HG03135 (cell line): ENCODE results near the gene IL13.
"Not testable (repeated sequence)": the region's sequence is repeated elsewhere in the genome, so short reads cannot be mapped to it uniquely, and the experiment has no call there.

Source experiments
- ATAC-seq: cut with Tn5 transposase; IDR thresholded peaks from one replicate; pipeline ENCODE4 v1.9.1; 2021; ENCODE audit warnings: mild to moderate bottlenecking, moderate library complexity; ENCODE audit not compliant: unreplicated experiment

The IL13 gene

DNA sequence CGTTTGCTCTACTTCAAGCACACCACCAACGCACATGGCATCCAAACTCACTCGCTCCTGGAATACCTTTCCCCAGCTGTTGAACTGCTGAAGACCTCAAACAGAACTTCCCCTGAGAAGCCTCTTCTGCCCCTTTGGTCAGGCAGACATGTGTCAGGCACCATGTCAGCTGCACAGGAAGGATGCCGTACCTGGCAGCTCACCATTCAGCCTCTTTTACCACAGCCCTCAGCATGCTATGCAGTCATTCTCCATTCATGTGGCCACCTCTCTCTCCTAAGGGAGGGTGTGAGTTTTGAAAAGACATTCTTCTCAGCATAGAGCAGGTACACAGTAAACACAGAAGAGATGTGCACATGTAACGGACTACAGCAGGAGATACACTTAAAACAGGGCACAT, 30.0 kb downstream of the IL13 start:
- ATAC-seq: no peak

DNA sequence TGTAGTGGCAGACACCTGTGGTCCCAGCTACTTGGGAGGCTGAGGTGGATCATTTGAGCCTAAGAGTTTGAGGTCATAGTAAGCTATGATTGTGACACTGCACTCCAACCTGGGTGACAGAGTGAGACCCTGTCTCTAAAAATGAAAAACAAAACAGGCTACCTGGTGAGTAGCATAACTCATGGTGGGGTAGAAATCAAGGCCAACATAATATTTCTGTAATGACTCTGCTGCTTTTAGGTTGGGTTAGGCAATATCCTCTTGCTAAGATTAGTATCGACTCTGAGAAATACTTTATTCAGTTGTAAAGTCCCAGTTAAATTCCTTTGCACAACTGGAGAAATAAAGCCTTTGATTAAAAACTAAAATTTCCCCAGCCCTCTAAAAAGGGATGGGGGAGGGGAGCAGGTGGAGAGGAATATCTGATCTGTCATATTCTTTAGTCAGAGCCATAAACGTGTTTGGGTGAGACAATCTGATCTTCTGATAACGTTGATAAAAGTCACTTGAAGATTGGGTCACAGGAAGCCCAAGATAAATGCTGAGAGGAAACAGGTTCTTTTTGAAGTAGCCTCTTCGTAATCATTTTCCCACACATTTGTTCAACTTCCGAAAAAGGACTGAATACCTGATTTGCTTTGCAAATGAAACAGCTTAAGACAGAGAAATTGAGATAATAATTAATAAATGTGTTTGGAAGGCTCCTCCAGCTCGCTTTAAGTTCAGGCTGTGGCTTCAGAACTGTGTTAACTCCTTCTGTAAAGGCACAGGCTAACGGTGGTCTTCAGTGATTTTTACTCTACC, 30.8 kb downstream of the IL13 start:
- no peak for ATAC-seq

DNA sequence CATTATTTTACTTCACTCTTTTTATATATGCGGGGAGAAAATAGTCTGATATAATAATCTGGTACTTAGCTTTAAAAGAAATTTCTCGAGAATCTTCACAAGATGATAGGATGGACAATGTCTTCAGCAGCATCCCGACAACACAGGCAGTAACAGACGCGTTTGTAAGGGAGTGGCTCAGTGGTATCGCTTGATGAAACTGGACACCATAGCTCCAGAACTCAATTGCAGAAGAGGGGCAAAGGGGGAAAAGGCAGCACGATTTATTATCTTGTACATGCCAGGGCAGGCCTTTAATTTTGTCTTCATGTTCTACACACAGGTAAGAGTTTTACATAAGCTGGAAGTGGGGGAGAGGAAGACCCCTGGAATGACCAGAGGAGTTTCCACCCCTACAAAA, 31.5 kb downstream of the IL13 start:
- ATAC-seq: no peak

DNA sequence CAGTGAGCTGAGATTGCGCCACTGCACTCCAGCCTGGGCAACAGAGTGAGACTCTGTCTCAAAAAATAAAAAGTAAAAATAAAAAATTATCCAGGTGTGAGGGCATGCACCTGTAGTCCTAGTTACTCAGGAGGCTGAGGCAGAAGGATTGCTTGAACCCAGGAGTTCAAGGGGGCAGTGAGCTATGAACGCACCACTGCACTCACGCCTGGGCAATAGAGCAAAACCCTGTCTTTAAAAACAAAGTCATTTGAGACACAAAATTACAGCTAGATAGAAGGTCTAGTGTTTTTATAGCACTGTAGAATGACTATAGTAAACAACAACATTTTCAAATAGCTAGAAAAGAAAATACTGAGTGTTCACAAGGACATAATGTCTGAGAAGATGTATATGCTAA, 32.2 kb downstream of the IL13 start:
- ATAC-seq: no peak

DNA sequence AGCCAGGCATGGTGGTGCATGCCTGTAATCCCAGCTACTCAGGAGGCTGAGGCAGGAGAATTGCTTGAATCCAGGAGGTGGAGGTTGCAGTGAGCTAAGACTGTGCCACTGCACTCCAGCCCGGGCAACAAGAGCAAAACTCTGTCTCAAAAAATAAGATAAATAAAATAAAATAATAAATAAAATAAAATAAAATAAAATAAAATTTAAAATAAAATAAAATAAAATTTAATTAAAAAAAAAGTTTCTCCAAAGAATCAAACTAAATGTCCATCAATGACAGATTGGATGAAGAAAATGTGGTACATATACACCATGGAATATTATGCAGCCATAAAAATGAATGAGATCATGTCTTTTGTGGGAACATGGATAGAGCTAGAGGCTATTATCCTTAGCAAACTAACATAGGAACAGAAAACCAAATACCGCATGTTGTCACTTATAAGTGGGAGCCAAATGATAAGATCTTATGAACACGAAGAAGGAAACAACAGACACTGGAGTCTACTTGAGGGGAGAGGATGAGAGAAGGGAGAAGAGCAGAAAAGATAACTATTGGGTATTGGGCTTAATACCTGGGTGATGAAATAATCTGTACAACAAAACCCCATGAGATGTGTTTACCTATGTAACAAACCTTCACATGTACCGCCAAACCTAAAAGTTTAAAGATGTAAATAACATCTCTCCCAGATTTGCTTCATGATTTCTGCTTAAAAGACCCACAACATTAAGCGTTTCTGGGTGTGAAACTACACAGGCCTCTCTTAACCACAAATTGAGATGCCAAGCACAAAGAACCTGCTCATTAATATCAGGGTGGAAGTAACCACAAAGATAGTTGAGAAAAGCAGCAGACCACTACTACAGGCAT, 34.0 kb downstream of the IL13 start:
- not testable (repeated sequence) for ATAC-seq

DNA sequence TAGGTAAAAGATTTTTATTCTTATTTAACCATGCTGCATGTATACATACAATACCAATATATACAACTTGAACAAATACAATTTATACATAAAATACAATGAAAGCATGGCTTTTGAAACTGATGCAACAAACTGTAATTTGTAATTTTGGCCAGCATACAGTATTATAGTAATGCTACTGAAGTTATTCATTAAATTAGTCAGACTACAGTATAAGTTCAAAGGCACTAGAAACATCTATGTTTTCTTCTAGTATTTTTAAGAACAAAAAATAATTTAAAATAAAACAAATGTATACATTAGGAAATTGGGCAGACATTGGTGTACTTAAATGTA, 34.6 kb downstream of the IL13 start:
- ATAC-seq: no peak

DNA sequence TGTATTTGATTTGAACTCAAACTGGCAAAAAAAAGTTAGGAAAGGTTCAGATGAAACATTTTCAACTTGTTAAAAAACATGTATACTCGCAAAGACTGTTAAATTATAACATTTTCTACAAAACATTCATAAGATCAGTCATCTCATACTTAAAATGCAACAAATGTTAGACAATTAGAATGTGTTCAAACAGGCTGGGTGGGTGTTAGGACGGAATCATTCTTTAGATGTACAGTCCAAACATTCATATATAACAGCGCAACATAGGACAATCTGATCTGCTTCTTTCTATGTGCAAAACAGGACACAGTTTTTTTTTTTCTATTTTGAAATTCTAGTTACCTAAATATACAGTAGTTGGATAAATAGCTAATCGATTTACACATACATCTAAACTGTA, 38.0 kb downstream of the IL13 start:
- no peak for ATAC-seq

DNA sequence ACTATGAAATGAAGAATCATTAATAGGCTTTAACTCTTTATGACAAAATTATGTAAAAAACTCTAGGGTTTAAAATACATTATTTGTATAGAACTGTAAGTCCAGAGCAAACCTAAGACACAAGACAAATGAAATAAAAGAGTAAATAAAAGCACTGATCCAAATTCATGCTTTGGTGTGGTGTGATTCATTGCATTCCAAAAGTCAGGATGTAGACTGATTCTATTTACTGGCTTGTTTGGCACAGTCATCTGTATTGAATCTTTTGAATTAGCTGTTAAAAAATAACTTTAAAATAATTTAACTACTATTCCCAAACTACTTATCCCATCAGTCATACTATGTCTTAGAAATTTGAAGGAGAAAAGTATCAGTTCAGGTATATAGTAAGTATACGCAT, 46.9 kb downstream of the IL13 start:
- no peak for ATAC-seq

DNA sequence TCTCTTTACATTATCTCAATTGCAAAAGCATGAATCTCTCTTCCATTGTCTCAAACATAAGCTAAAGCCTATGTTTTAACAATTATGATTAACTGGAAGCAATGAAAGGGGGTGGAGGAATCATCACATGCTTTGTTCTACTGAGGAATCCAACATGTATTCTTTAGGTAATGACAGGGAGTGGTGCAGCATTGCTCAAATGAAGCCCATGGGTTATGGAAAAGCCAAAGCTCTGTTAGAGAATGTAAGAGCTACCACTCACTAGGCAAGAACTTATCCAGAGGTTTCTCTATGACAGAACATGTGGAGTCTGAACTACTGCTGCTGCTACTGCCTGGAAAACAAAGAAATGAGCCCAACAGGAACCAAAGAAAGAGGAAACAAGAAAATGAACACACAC, 50.7 kb downstream of the IL13 start:
- no peak for ATAC-seq
